IMR-90 (cell line): ENCODE data around the gene PIWIL4. TPM values are rescaled to one million over a fixed set of nuclear protein-coding genes. Genes with fewer than 3 reads are reported as not detected.

Source experiments
- ATAC-seq: fragments of 200-7000 bp; cut with Tn5 transposase; 2 replicates; pipeline ENCODE4 v1.9.1; 2020; ENCODE audit warnings: low read depth, mild to moderate bottlenecking, moderate library complexity
- BruUV-seq: library from RNA; stranded (reverse); fragments of 400-500 nt; replicated peaks from 2 replicates; lab custom pipeline; 2021; lab: Mats Ljungman, UMichigan
- CTCF ChIA-PET: fragments of 300-600 bp; formaldehyde crosslinking; extraction: SDS; loops from one replicate; lab custom pipeline; 2021; ENCODE audit warnings: antibody characterized with exemption; lab: Yijun Ruan, JAX
- POLR2A ChIA-PET: fragments of 300-600 bp; sonication (Branson Sonifier 250); formaldehyde crosslinking; loops from one replicate; lab custom pipeline; 2022; ENCODE audit warnings: antibody characterized with exemption; ENCODE audit not compliant: unreplicated experiment; lab: Charles Lee
- DNase-seq: peaks from one replicate; pipeline ENCODE4 v3.0.0; 2013
- H2AFZ ChIP-seq: replicated peaks from 2 replicates; pipeline ENCODE3; 2013; ENCODE audit warnings: low read length, mild to moderate bottlenecking; ENCODE audit not compliant: poor library complexity
- H2AK5ac ChIP-seq: 2 replicates; pipeline ENCODE4 v1.6.1; 2013; ENCODE audit warnings: low read depth, low read length, inconsistent platforms
- H2AK9ac ChIP-seq: replicated peaks from 2 replicates; pipeline ENCODE3; 2013; ENCODE audit warnings: mild to moderate bottlenecking, low read depth, low read length, moderate library complexity; ENCODE audit not compliant: poor library complexity
- H2BK120ac ChIP-seq: 2 replicates; pipeline ENCODE4 v1.6.1; 2013; ENCODE audit warnings: low read depth, low read length, inconsistent platforms
- H2BK15ac ChIP-seq: 3 replicates; pipeline ENCODE4 v1.6.1; 2013; ENCODE audit warnings: low read depth, low read length, inconsistent platforms
- H2BK20ac ChIP-seq: 2 replicates; pipeline ENCODE4 v1.6.1; 2013; ENCODE audit warnings: low read depth, mild to moderate bottlenecking, inconsistent platforms, low read length, moderate library complexity
- H2BK5ac ChIP-seq: 2 replicates; pipeline ENCODE4 v1.6.1; 2013; ENCODE audit warnings: mild to moderate bottlenecking, low read depth, low read length, inconsistent platforms; ENCODE audit not compliant: poor library complexity, severe bottlenecking
- H3K14ac ChIP-seq: replicated peaks from 2 replicates; pipeline ENCODE4 v1.6.1; 2013; ENCODE audit warnings: low read depth, low read length, inconsistent platforms
- H3K18ac ChIP-seq: 2 replicates; pipeline ENCODE4 v1.6.1; 2013; ENCODE audit warnings: low read depth, low read length, control low read depth
- H3K23ac ChIP-seq: 2 replicates; pipeline ENCODE4 v1.6.1; 2013; ENCODE audit warnings: low read depth, low read length, inconsistent platforms
- H3K27ac ChIP-seq: 2 replicates; pipeline ENCODE4 v1.5.1; 2013; ENCODE audit warnings: mild to moderate bottlenecking, control low read depth, low read length; ENCODE audit not compliant: insufficient read depth
- H3K27me3 ChIP-seq: 2 replicates; pipeline ENCODE4 v1.6.1; 2013; ENCODE audit warnings: low read length; ENCODE audit not compliant: control insufficient read depth, insufficient read depth
- H3K36me3 ChIP-seq: 2 replicates; pipeline ENCODE4 v1.6.1; 2013; ENCODE audit warnings: low read length, mixed read lengths; ENCODE audit not compliant: control insufficient read depth, insufficient read depth
- H3K4ac ChIP-seq: 2 replicates; pipeline ENCODE4 v1.6.1; 2013; ENCODE audit warnings: low read depth, low read length, inconsistent platforms
- H3K4me1 ChIP-seq: 2 replicates; pipeline ENCODE4 v1.6.1; 2013; ENCODE audit warnings: low read length, mixed read lengths; ENCODE audit not compliant: control insufficient read depth, insufficient read depth
- H3K4me2 ChIP-seq: 2 replicates; pipeline ENCODE4 v1.6.1; 2013; ENCODE audit warnings: low read depth, mild to moderate bottlenecking, control low read depth, low read length, moderate library complexity
- H3K4me3 ChIP-seq: 2 replicates; pipeline ENCODE4 v1.5.1; 2013; ENCODE audit warnings: low read depth, mild to moderate bottlenecking, control low read depth, low read length, moderate library complexity; ENCODE audit not compliant: insufficient read depth
- H3K56ac ChIP-seq: 2 replicates; pipeline ENCODE4 v1.6.1; 2013; ENCODE audit warnings: low read length, inconsistent platforms; ENCODE audit not compliant: insufficient read depth; ENCODE audit errors: extremely low read depth
- H3K79me1 ChIP-seq, 2 experiments: 2 replicates each; pipeline ENCODE4 v1.6.1; 2013; ENCODE audit warnings: low read length in 2 of 2, inconsistent platforms in 1 of 2, low read depth in 1 of 2
- H3K9ac ChIP-seq: 2 replicates; pipeline ENCODE4 v1.6.1; 2013; ENCODE audit warnings: low read depth, low read length, control low read depth
- H3K9me1 ChIP-seq: 2 replicates; pipeline ENCODE4 v1.6.1; 2013; ENCODE audit warnings: low read length, inconsistent platforms; ENCODE audit not compliant: insufficient read depth
- H3K9me3 ChIP-seq: 2 replicates; pipeline ENCODE4 v1.6.1; 2013; ENCODE audit warnings: low read length; ENCODE audit not compliant: control insufficient read depth, insufficient read depth
- H4K20me1 ChIP-seq: 2 replicates; pipeline ENCODE4 v1.6.1; 2013; ENCODE audit warnings: low read length, inconsistent platforms; ENCODE audit not compliant: insufficient read depth
- H4K5ac ChIP-seq: 2 replicates; pipeline ENCODE4 v1.6.1; 2013; ENCODE audit warnings: mild to moderate bottlenecking, low read depth, low read length, control low read depth
- H4K8ac ChIP-seq, 2 experiments: 2 replicates each; pipeline ENCODE4 v1.6.1; 2013; ENCODE audit warnings: low read depth in 2 of 2, low read length in 2 of 2, control low read depth in 1 of 2, inconsistent platforms in 1 of 2
- H4K91ac ChIP-seq: 2 replicates; pipeline ENCODE4 v1.6.1; 2013; ENCODE audit warnings: low read depth, low read length, inconsistent platforms; ENCODE audit not compliant: insufficient read depth
- RCOR1 ChIP-seq: IDR thresholded peaks from 2 replicates; pipeline ENCODE4 v1.6.1; 2012; ENCODE audit warnings: mild to moderate bottlenecking, low read length, improper control_type of control experiment; ENCODE audit not compliant: insufficient replicate concordance
- SMC3 ChIP-seq: fragments of 150-350 bp; IDR thresholded peaks from 2 replicates; pipeline ENCODE4 v1.6.1; 2016; ENCODE audit warnings: low read depth, mild to moderate bottlenecking, antibody characterized with exemption, low read length, moderate library complexity
- WGBS, 2 experiments: methylation state at CpG; one replicate each; pipeline versions ENCODE4 v1.1.5 to v1.1.7; 2013; ENCODE audit warnings: missing lambda C conversion rate in 2 of 2; ENCODE audit not compliant: insufficient read length in 1 of 2; ENCODE audit errors: extremely low coverage in 2 of 2; 5-methylcytosine and 5-hydroxymethylcytosine counted together
- dilution Hi-C: fragments of 300-500 bp; cut with HindIII; formaldehyde crosslinking; loops from one replicate; pipeline ENCODE4 v1.14.3; 2018; ENCODE audit warnings: low sequenced_read_pairs; ENCODE audit not compliant: unreplicated experiment
- in situ Hi-C: fragments of 300-500 bp; cut with MboI; formaldehyde crosslinking; loops from 3 replicates; pipeline ENCODE4 v1.14.3; 2019; ENCODE audit warnings: low sequenced_read_pairs, inconsistent platforms, mixed read lengths
- intact Hi-C: fragments of 100-400 bp; cut with micrococcal nuclease; formaldehyde crosslinking; loops from 2 replicates; pipeline ENCODE4 v1.10.0; 2022
- polyA plus RNA-seq, 3 experiments: library from polyadenylated mRNA; depleted of rRNA; stranded (reverse); fragments of >200 nt; gene quantifications; 2 replicates each; pipeline ENCODE4 v1.2.3, GENCODE V29; 2012; ENCODE audit warnings: low replicate concordance in 1 of 3
- total RNA-seq: library from RNA; depleted of rRNA; stranded (reverse); fragments of >200 nt; gene quantifications from 2 replicates; pipeline ENCODE4 v1.2.3, GENCODE V29; 2012

Gene PIWIL4
- total and polyA plus RNA-seq, 2 of the 4 experiments (the other 2 are of a cell fraction), result 0.72 to 1.3 TPM

DNA sequence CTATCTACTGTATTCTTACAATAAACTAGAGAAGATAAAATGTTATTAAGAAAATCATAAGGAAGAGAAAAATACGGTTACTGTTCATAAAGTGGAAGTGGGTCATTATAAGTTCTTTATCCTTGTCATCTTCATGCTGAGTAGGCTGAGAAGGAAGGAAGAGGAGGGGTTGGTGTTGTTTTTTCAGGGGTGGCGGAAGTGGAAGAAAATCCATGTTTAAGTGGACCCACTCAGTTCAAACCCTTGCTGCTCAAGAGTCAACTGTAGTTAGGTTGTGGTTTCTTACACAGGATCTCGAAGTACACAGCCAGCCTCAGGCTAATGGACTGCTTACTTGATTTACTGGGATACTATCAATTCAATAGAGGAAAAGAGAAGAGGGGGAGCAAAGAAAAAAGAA, 63.1 kb downstream of the PIWIL4 start:
- dilution Hi-C loops (no loop called here), intact Hi-C loops (no loop called here), in situ Hi-C loops (no loop called here)
- no peaks in the 10 kb centered on the region for H3K36me3 ChIP-seq
- H3K9me1 ChIP-seq, result no peaks in the 10 kb centered on the region
- POLR2A ChIA-PET, result no interaction called here
- TF ChIP-seq RCOR1 (no peak), SMC3 (no peak)
- CTCF ChIA-PET, result interaction anchor here (1.8 kb wide), 1 partner anchor 268 kb away, joined by 4 read pairs; no protein-coding TSS in a partner anchor
- no peak overlapping the region for H2BK120ac ChIP-seq
- H4K8ac ChIP-seq, result no peak overlapping the region
- H2AK9ac ChIP-seq, result no peak overlapping the region
- H2BK15ac ChIP-seq, result no peak overlapping the region
- no peaks in the 10 kb centered on the region for H4K20me1 ChIP-seq
- no peak overlapping the region for H2BK5ac ChIP-seq
- H4K5ac ChIP-seq, result no peak overlapping the region
- no peak overlapping the region for H3K56ac ChIP-seq
- no peak overlapping the region for H2AK5ac ChIP-seq
- no peak overlapping the region for H3K18ac ChIP-seq
- H2BK20ac ChIP-seq, result no peak overlapping the region
- no TSS peak for BruUV-seq
- no peak overlapping the region for H3K27ac ChIP-seq
- DNase-seq (no peak), ATAC-seq (no peak)
- no peak overlapping the region for H4K91ac ChIP-seq
- WGBS, 2 experiments, result no CpG with 5 or more reads among the region's 3 CpGs
- H3K4me3 ChIP-seq, result no peak overlapping the region
- no peaks in the 10 kb centered on the region for H3K27me3 ChIP-seq
- H3K9me3 ChIP-seq, result no peaks in the 10 kb centered on the region; the same call in none of the 2 replicates
- no peaks in the 10 kb centered on the region for H3K79me1 ChIP-seq
- no peak overlapping the region for H3K4ac ChIP-seq
- H3K9ac ChIP-seq, result no peak overlapping the region
- no peak overlapping the region for H3K4me2 ChIP-seq
- no peak overlapping the region for H3K14ac ChIP-seq
- H2AFZ ChIP-seq, result no peak overlapping the region
- H3K23ac ChIP-seq, result no peak overlapping the region
- H3K4me1 ChIP-seq, result no peaks in the 10 kb centered on the region
